ENCODE results near the gene IL11.

IL11 gene

DNA sequence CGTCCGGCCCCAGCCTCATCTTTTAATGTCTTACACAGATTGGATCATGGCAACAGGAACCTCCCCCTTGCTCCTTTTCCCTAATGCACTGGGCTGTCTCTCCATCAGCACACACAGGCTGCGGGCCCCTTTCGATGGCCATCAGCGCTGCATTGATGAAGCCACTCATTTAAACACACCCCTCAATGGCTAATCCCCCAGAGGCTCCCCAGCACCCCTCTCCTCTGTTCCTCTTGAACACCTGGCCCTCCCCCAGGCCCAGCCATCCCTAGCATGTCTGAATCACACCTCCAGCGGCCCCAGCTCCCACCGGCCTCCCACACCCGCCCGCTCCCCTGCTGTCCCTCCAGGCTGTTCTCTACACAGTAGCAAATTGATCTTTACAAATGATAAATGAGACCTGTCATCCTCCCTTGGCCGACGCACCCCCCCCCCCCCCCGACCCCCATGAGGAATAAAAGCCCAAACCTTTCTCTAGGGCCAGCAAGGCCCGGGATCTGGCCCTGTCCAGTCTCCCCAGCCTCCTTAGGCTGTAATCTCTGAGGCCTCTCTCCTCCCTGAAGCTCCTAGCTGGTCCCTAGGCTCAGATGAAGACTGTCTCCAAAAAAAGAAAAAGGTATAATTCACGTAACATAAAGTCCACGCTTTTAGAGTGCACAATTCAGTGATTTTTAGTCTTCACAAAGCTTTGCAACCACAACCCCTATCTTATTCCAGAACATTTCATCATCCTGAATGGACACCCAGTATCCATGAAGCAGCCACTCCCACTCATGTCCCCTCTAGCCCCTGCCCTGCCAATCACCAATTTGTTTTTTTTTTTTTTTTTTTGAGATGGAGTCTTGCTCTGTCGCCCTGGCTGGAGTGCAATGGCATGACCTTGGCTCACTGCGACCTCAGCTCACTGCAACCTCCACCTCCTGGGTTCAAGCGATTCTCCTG lies 22.8 kb upstream of the IL11 start:
- H3K27me3 ChIP-seq: no peaks in the 10 kb centered on the region
- TF ChIP-seq, protein P1, sequence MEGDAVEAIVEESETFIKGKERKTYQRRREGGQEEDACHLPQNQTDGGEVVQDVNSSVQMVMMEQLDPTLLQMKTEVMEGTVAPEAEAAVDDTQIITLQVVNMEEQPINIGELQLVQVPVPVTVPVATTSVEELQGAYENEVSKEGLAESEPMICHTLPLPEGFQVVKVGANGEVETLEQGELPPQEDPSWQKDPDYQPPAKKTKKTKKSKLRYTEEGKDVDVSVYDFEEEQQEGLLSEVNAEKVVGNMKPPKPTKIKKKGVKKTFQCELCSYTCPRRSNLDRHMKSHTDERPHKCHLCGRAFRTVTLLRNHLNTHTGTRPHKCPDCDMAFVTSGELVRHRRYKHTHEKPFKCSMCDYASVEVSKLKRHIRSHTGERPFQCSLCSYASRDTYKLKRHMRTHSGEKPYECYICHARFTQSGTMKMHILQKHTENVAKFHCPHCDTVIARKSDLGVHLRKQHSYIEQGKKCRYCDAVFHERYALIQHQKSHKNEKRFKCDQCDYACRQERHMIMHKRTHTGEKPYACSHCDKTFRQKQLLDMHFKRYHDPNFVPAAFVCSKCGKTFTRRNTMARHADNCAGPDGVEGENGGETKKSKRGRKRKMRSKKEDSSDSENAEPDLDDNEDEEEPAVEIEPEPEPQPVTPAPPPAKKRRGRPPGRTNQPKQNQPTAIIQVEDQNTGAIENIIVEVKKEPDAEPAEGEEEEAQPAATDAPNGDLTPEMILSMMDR (IDR thresholded peaks at IDR 0.05): no peak
- peaks cover 11 to 12% of the 10 kb centered on the region in 2 experiments for H3K4me1 ChIP-seq (ENCODE audit: control insufficient read depth in 1 of 2, insufficient read depth in 1 of 2, low read depth in 1 of 2, low read length in 1 of 2)
- no peak overlapping the region for H3K27ac ChIP-seq
- H3K4me3 ChIP-seq (ENCODE audit: low read depth in 1 of 2, low read length in 1 of 2): no peak overlapping the region
- H3K36me3 ChIP-seq: peaks cover 34% of the 10 kb centered on the region
- H3K9me3 ChIP-seq: no peaks in the 10 kb centered on the region

DNA sequence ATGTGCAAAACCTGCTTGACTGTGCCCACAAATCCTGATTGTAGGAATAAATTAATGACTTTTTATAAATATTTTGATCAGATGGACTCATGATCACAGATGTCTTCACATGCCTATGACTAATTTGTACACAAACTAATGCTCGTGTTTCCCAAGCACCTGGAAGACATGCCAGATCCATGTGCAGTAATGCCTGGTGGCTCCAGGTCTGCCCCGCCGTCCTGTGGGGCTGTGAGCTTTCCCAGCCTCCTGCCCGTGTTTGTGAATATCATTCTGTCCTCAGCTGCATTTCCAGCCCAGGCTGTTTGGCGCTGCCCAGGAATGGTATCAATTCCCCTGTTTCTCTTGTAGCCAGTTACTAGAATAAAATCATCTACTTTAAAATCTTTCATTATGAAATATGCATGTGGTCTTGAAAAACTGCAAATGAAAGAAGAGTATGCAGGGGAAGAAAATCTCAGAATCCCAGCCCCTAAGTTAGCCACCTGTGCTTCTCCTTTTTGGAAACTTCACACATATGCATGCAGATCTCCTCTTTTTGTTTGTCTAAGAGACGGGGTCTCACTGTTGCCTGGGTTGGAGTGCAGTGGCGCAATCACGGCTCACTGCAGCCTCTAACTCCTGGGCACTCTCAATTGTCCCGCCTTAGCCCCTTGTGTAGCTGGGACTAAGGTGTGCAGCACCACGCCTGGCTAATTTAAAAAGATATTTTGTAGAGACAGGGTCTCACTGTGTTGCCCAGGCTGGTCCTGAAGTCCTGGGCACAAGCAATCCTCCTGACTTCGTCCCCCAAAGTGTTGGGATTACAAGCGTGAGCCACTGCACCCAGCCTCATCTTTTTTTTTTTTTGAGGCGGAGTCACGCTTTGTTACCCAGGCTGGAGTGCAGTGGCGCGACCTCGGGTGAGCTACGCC lies 21.7 kb upstream of the IL11 start:
- Histone ChIP-seq H3K4me1 (ENCODE audit: control insufficient read depth in 1 of 2, insufficient read depth in 1 of 2, low read depth in 1 of 2, low read length in 1 of 2) (peaks cover 16 to 19% of the 10 kb centered on the region in 2 experiments), H3K27ac (no peak overlapping the region), H3K9me3 (no peaks in the 10 kb centered on the region), H3K27me3 (no peaks in the 10 kb centered on the region), H3K4me3 (ENCODE audit: low read depth in 1 of 2, low read length in 1 of 2) (no peak overlapping the region), H3K36me3 (peaks cover 44% of the 10 kb centered on the region)
- TF ChIP-seq, protein P1 (IDR thresholded peaks at IDR 0.05): no peak

DNA sequence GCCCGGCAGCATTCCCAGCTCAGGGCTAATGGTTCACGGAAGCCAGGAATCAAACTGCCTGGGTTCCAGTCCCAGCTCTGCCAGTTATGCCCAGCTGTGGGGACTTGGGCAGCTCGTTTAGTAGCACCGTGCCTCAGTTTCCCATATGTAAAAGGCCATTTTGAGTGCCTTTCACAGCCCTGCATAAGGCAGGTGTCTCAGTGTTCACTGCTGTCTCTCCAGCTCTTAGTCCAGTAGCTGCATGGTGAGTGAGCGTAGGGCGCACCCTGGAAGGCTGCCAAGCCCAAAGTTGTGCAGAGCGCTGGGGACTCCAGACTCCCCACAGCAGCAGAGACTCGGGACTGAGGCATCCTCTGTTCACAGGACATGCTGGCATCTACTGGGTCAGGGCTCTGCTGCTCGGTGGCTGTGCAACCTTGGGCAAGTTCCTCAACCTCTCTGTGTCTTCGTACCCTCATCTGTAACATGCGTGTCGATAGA lies 21.0 kb upstream of the IL11 start:
- no peaks in the 10 kb centered on the region for H3K9me3 ChIP-seq
- H3K36me3 ChIP-seq: peaks cover 44% of the 10 kb centered on the region
- no peak overlapping the region for H3K4me3 ChIP-seq (ENCODE audit: low read depth in 1 of 2, low read length in 1 of 2)
- TF ChIP-seq, protein P1 (IDR thresholded peaks at IDR 0.05): no peak
- peaks cover 22 to 26% of the 10 kb centered on the region in 2 experiments for H3K4me1 ChIP-seq (ENCODE audit: control insufficient read depth in 1 of 2, insufficient read depth in 1 of 2, low read depth in 1 of 2, low read length in 1 of 2)
- H3K27me3 ChIP-seq: no peaks in the 10 kb centered on the region
- no peak overlapping the region for H3K27ac ChIP-seq

DNA sequence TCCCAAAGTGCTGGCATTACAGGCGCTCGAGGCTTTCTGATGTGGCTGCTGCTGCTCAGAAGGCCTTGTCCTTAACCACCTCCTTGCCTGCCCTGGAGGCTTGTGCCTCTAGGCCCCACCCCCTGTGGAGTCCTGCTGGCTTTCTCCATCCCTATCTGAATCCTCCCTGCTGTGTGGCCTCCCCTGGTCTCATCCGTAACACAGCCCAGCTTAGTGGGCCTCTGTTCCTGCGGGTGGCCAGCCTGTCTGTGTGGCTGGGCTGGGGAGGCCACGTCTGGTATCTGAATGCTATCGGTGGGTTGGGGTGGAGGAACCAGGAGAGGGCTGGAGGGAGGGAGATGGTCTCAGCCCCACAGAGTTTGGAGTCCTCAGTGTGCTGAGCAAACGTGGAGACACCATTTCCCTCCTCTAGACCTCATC lies 20.2 kb upstream of the IL11 start:
- Histone ChIP-seq H3K27me3 (no peaks in the 10 kb centered on the region), H3K27ac (no peak overlapping the region), H3K4me1 (ENCODE audit: control insufficient read depth in 1 of 2, insufficient read depth in 1 of 2, low read depth in 1 of 2, low read length in 1 of 2) (peaks cover 22 to 27% of the 10 kb centered on the region in 2 experiments), H3K9me3 (no peaks in the 10 kb centered on the region), H3K36me3 (peaks cover 44% of the 10 kb centered on the region), H3K4me3 (ENCODE audit: low read depth in 1 of 2, low read length in 1 of 2) (no peak overlapping the region)
- TF ChIP-seq, protein P1 (IDR thresholded peaks at IDR 0.05): no peak

Measured in neutrophil (primary cell).